ENCODE measurements around the gene DES.
"Not testable (repeated sequence)": the region's sequence is repeated elsewhere in the genome, so short reads cannot be mapped to it uniquely, and the experiment has no call there.

DES gene

GRCh38 chr2:219404291-219404910 lies 13.8 kb upstream of the DES start:
- in situ Hi-C loops (cut with HindIII; ENCODE audit: low sequenced_read_pairs), result loop anchor here (25.0 kb wide), 1 partner anchor 133 kb away; the partner anchor contains the start of genes CHPF and TMEM198
- DNase-seq (ENCODE audit: low read depth), result no peak
- H3K4me3 ChIP-seq (ENCODE audit: low read depth, low read length), result no peak overlapping the region
- no peak for TF ChIP-seq CTCF (IDR thresholded peaks at IDR 0.05; ENCODE audit: low read depth, low read length, missing control alignments)

DNA sequence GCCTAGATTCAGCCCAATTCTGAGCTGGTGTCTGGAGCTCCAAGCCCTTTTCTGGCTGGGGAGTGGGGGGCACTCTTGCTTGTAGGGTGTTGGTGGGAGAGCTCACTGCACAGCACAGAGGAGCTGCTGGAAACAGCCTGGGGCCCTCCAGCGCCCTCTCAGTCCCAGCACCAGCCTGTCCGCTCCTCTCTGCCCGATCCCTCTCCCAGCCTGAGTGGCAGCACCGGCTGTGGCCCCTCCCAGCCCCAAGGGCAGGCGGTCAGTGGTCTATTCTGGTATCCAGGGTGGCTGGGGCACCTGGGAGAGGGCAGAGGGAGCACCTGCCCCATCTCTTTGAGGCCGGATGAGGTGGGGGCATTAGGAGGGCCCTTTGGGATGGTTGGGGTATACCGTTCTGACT lies 13.2 kb upstream of the DES start:
- in situ Hi-C loops (cut with HindIII; ENCODE audit: low sequenced_read_pairs), result loop anchor here (25.0 kb wide), 1 partner anchor 132 kb away; the partner anchor contains the start of genes CHPF and TMEM198
- DNase-seq (ENCODE audit: low read depth), result no peak
- no peak overlapping the region for H3K4me3 ChIP-seq (ENCODE audit: low read depth, low read length)
- no peak for TF ChIP-seq CTCF (IDR thresholded peaks at IDR 0.05; ENCODE audit: low read depth, low read length, missing control alignments)

GRCh38 chr2:219405451-219405850 lies 12.7 kb upstream of the DES start:
- no peak overlapping the region for H3K4me3 ChIP-seq (ENCODE audit: low read depth, low read length)
- peak; percentile 19 for TF ChIP-seq CTCF (IDR thresholded peaks at IDR 0.05; ENCODE audit: low read depth, low read length, missing control alignments)
- no peak for DNase-seq (ENCODE audit: low read depth)
- in situ Hi-C loops (cut with HindIII; ENCODE audit: low sequenced_read_pairs), result loop anchor here (25.0 kb wide), 1 partner anchor 132 kb away; the partner anchor contains the start of genes CHPF and TMEM198

DNA sequence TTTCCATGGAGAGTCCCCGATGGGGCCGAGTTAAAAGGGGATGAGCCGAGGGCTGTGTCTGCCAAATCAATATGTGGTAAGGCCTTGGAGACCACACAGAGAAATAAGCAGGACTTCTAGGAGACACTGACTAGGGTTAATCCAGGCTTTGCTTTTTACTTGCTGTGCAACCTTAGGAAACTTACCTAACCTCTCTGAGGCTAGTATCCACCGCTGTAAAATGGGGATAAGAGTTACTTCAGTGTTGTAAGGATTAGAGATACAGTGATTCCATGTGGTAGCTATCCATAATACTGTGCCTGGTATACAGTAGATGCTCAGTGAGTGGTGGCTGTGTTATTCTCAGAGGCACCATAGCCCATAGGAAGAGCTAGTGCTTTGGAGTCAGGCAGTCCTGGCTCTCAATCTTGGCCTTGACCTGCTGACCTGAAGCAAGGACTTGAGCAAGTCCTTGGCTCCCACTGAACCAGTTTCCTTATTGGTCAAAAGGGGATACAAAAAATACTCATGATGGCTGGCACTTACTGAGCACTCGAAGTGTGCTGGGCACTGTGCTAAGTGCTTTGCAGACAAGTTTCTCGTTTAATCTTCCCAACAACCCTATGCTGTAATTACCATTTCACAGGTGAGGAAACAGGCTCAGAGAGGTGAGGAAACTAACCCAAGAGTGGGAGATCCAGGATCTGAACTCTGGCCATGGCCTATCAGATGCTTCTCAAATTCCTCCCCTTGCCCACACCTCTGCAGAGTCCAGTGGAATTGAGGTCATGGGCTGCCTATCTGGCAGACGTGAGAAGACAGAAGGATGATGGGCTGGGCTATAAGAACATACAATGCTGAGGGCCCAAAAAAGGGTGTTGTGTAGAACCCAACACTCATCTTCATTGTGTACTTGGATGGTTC lies 12.0 kb upstream of the DES start:
- H3K4me3 ChIP-seq (ENCODE audit: low read depth, low read length), result no peak overlapping the region
- in situ Hi-C loops (cut with HindIII; ENCODE audit: low sequenced_read_pairs), result loop anchor here (25.0 kb wide), 1 partner anchor 131 kb away; the partner anchor contains the start of genes CHPF and TMEM198
- no peak for TF ChIP-seq CTCF (IDR thresholded peaks at IDR 0.05; ENCODE audit: low read depth, low read length, missing control alignments)
- DNase-seq (ENCODE audit: low read depth), result no peak

GRCh38 chr2:219406861-219407230 lies 11.3 kb upstream of the DES start:
- in situ Hi-C loops (cut with HindIII; ENCODE audit: low sequenced_read_pairs), result loop anchor here (25.0 kb wide), 1 partner anchor 130 kb away; the partner anchor contains the start of genes CHPF and TMEM198
- DNase-seq (ENCODE audit: low read depth), result peak; percentile 50
- TF ChIP-seq CTCF (IDR thresholded peaks at IDR 0.05; ENCODE audit: low read depth, low read length, missing control alignments), result no peak
- no peak overlapping the region for H3K4me3 ChIP-seq (ENCODE audit: low read depth, low read length)

- DNase-seq (ENCODE audit: low read depth); H3K4me3 ChIP-seq (ENCODE audit: low read depth, low read length): not testable (repeated sequence)
- in situ Hi-C loops (cut with HindIII; ENCODE audit: low sequenced_read_pairs), result loop anchor here (25.0 kb wide), 1 partner anchor 130 kb away; the partner anchor contains the start of genes CHPF and TMEM198
Observed at GRCh38 chr2:219407343-219407742, 10.8 kb upstream of the DES start.

Data from astrocyte of the cerebellum (primary cell).